ENCODE measurements around the gene POLDIP3. TPM values are rescaled to one million over a fixed set of nuclear protein-coding genes. Genes with fewer than 3 reads are reported as not detected.

The POLDIP3 gene, protein sequence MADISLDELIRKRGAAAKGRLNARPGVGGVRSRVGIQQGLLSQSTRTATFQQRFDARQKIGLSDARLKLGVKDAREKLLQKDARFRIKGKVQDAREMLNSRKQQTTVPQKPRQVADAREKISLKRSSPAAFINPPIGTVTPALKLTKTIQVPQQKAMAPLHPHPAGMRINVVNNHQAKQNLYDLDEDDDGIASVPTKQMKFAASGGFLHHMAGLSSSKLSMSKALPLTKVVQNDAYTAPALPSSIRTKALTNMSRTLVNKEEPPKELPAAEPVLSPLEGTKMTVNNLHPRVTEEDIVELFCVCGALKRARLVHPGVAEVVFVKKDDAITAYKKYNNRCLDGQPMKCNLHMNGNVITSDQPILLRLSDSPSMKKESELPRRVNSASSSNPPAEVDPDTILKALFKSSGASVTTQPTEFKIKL
- polyA plus RNA-seq = 57.4 TPM
- long read RNA-seq, donor 1, transcript POLDIP3-201 (9 exons, 3,441 nt) = major isoform, 14 of 14 reads
- long read RNA-seq, donor 1, partial matches to known transcripts = 0 of 14 reads
- long read RNA-seq, donor 1, other reads (novel, unspliced or antisense) = 0 of 14 reads
- long read RNA-seq, donor 2, transcript POLDIP3-201 (9 exons, 3,441 nt) = major isoform, 14 of 20 reads
- long read RNA-seq, donor 2, partial matches to known transcripts = 5 of 20 reads
- long read RNA-seq, donor 2, other reads (novel, unspliced or antisense) = 0 of 20 reads
- long read RNA-seq, donor 3, transcript POLDIP3-203 (8 exons, 3,323 nt) = minor isoform, 6 of 28 reads
- long read RNA-seq, donor 3, transcript POLDIP3-201 (9 exons, 3,441 nt) = major isoform, 22 of 28 reads
- long read RNA-seq, donor 3, partial matches to known transcripts = 0 of 28 reads
- long read RNA-seq, donor 3, other reads (novel, unspliced or antisense) = 0 of 28 reads
- long read RNA-seq, donor 4 = 0 reads
- long read RNA-seq, donor 5, transcript POLDIP3-201 (9 exons, 3,441 nt) = major isoform, 10 of 13 reads
- long read RNA-seq, donor 5, partial matches to known transcripts = 0 of 13 reads
- long read RNA-seq, donor 5, other reads (novel, unspliced or antisense) = 0 of 13 reads
- long read RNA-seq, donor 6, transcript POLDIP3-201 (9 exons, 3,441 nt) = major isoform, 19 of 23 reads
- long read RNA-seq, donor 6, partial matches to known transcripts = 0 of 23 reads
- long read RNA-seq, donor 6, other reads (novel, unspliced or antisense) = 0 of 23 reads
- long read RNA-seq, donor 7, transcript POLDIP3-201 (9 exons, 3,441 nt) = major isoform, 6 of 8 reads
- long read RNA-seq, donor 7, partial matches to known transcripts = 0 of 8 reads
- long read RNA-seq, donor 7, other reads (novel, unspliced or antisense) = 0 of 8 reads
- long read RNA-seq, donor 8, transcript POLDIP3-201 (9 exons, 3,441 nt) = major isoform, 17 of 19 reads
- long read RNA-seq, donor 8, partial matches to known transcripts = 0 of 19 reads
- long read RNA-seq, donor 8, other reads (novel, unspliced or antisense) = 0 of 19 reads
- long read RNA-seq, donor 9, transcript POLDIP3-201 (9 exons, 3,441 nt) = major isoform, 20 of 21 reads
- long read RNA-seq, donor 9, partial matches to known transcripts = 0 of 21 reads
- long read RNA-seq, donor 9, other reads (novel, unspliced or antisense) = 0 of 21 reads
- long read RNA-seq, donor 10, transcript POLDIP3-201 (9 exons, 3,441 nt) = major isoform, 9 of 10 reads
- long read RNA-seq, donor 10, partial matches to known transcripts = 0 of 10 reads
- long read RNA-seq, donor 10, other reads (novel, unspliced or antisense) = 0 of 10 reads
- long read RNA-seq, donor 11, transcript POLDIP3-201 (9 exons, 3,441 nt) = major isoform, 16 of 23 reads
- long read RNA-seq, donor 11, partial matches to known transcripts = 5 of 23 reads
- long read RNA-seq, donor 11, other reads (novel, unspliced or antisense) = 0 of 23 reads

GRCh38 chr22:42614312-42615091 is at the start of gene POLDIP3:
TSS of gene POLDIP3 (minus strand) at chr22:42614883. CDS start at chr22:42614857, 26 bp downstream.
- Histone ChIP-seq H3K4me3 (ENCODE audit: low read length) (peak within 1 kb of the TSS; percentile 87), H3K27ac (ENCODE audit: low read length) (peak within 1 kb of the TSS; percentile 92), H3K36me3 (ENCODE audit: control insufficient read depth, insufficient read depth, low read length) (peaks cover 23% of the 10 kb centered on the region), H3K9me3 (ENCODE audit: control insufficient read depth, low read depth, low read length) (no peaks in the 10 kb centered on the region), H3K4me1 (ENCODE audit: control insufficient read depth, insufficient read depth, low read length) (peaks cover 26% of the 10 kb centered on the region), H3K27me3 (ENCODE audit: control insufficient read depth, insufficient read depth, low read length) (no peaks in the 10 kb centered on the region)
- WGBS (ENCODE audit: insufficient coverage, low lambda C conversion rate) = no CpG with 5 or more reads among the region's 85 CpGs
- peak; percentile 99 for DNase-seq

GRCh38 chr22:42661985-42662831 is 47.5 kb upstream of the POLDIP3 start:
- Histone ChIP-seq H3K36me3 (ENCODE audit: control insufficient read depth, insufficient read depth, low read length) (no peaks in the 10 kb centered on the region), H3K9me3 (ENCODE audit: control insufficient read depth, low read depth, low read length) (no peaks in the 10 kb centered on the region), H3K4me3 (ENCODE audit: low read length) (peak overlapping the region; percentile 60), H3K27me3 (ENCODE audit: control insufficient read depth, insufficient read depth, low read length) (peaks cover 7% of the 10 kb centered on the region), H3K4me1 (ENCODE audit: control insufficient read depth, insufficient read depth, low read length) (no peaks in the 10 kb centered on the region), H3K27ac (ENCODE audit: low read length) (no peak overlapping the region)
- peak; percentile 54 to 66 for DNase-seq
- no CpG with 5 or more reads among the region's 68 CpGs for WGBS (ENCODE audit: insufficient coverage, low lambda C conversion rate)

DNA sequence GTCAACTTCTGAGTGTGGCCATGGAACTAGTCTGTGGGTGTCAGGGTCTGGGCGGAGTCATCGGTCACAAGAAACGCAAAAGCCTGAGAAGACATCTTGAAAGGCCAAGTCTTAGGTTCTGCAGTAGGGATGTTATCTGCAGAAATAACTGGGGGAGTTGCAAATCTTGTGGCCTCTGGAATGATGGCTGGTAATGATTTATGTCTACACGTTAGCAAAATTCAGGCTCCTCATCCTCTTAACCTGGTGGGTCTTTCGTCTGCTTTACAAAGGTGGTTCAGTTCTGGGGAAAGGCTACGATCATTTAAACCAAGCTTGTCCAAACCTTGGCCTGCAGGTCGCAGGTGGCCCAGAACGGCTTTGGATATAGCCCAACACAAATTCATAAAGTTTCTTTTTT is 41.9 kb upstream of the POLDIP3 start:
- Histone ChIP-seq H3K27me3 (ENCODE audit: control insufficient read depth, insufficient read depth, low read length) (no peaks in the 10 kb centered on the region), H3K4me1 (ENCODE audit: control insufficient read depth, insufficient read depth, low read length) (peaks cover 10% of the 10 kb centered on the region), H3K36me3 (ENCODE audit: control insufficient read depth, insufficient read depth, low read length) (no peaks in the 10 kb centered on the region), H3K9me3 (ENCODE audit: control insufficient read depth, low read depth, low read length) (no peaks in the 10 kb centered on the region), H3K4me3 (ENCODE audit: low read length) (no peak overlapping the region), H3K27ac (ENCODE audit: low read length) (no peak overlapping the region)
- WGBS (ENCODE audit: insufficient coverage, low lambda C conversion rate) = 100% methylated on average over 3 of the region's 8 CpGs
- DNase-seq = no peak

GRCh38 chr22:42655693-42656092 is 41.0 kb upstream of the POLDIP3 start:
- Histone ChIP-seq H3K36me3 (ENCODE audit: control insufficient read depth, insufficient read depth, low read length) (no peaks in the 10 kb centered on the region), H3K9me3 (ENCODE audit: control insufficient read depth, low read depth, low read length) (no peaks in the 10 kb centered on the region), H3K4me1 (ENCODE audit: control insufficient read depth, insufficient read depth, low read length) (peaks cover 10% of the 10 kb centered on the region), H3K4me3 (ENCODE audit: low read length) (no peak overlapping the region), H3K27me3 (ENCODE audit: control insufficient read depth, insufficient read depth, low read length) (no peaks in the 10 kb centered on the region), H3K27ac (ENCODE audit: low read length) (no peak overlapping the region)
- 100% methylated on average over 1 of the region's 9 CpGs for WGBS (ENCODE audit: insufficient coverage, low lambda C conversion rate)
- no peak for DNase-seq

DNA sequence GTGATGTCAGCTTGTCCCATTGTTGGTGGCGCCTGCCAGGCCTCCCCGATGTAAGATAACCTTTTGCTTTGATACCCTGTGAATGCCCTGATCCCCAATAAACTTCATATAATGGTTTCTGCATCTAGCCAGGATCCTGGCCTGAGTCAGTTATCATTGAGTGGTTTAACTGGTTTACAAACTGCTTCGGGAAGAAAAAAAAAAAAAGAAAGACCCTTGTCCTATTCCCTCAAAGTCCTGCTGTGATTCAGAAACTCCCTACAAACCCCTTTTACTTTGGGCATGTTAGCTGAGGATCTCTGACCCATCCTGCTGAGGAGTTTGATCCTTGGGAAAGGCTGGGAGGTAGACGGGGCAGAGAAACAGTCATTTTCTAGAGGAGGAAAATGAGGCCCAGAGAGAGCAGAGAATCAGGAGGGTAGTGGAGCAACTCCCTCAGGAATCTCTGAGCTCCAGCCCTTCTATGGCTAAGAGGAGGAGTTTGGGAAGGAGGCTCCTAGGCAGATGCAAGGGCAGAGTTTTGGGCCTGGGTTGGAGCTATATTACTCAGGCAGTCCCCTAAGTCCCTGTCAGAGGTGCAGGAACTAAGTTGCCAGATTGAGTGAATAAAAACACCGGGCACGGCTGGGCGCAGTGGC is 39.9 kb upstream of the POLDIP3 start:
- WGBS (ENCODE audit: insufficient coverage, low lambda C conversion rate) = no CpG with 5 or more reads among the region's 7 CpGs
- Histone ChIP-seq H3K4me3 (ENCODE audit: low read length) (no peak overlapping the region), H3K27me3 (ENCODE audit: control insufficient read depth, insufficient read depth, low read length) (no peaks in the 10 kb centered on the region), H3K4me1 (ENCODE audit: control insufficient read depth, insufficient read depth, low read length) (peaks cover 12% of the 10 kb centered on the region), H3K9me3 (ENCODE audit: control insufficient read depth, low read depth, low read length) (peaks cover 2% of the 10 kb centered on the region), H3K36me3 (ENCODE audit: control insufficient read depth, insufficient read depth, low read length) (no peaks in the 10 kb centered on the region), H3K27ac (ENCODE audit: low read length) (no peak overlapping the region)
- DNase-seq = peak in 1 of 2 donors; percentile 53

DNA sequence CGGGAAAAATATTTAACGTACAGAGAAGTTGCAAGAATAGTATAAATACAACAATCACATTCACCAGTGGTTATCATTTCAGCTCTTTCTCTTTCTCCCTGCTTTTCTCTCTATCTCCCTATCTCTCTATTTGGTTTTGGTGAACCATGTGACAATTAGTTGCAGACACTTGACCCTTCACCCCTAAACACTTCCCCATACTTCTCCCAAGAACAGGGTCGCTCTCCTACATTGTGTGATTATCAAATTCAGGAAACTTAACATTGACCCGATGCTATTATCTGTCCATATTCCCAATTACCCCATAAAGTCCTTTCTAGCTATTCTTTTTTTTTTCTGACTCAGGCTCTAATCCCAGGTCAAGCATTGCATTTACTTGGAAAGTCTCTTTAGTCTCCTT is 39.3 kb upstream of the POLDIP3 start:
- Histone ChIP-seq H3K36me3 (ENCODE audit: control insufficient read depth, insufficient read depth, low read length) (no peaks in the 10 kb centered on the region), H3K9me3 (ENCODE audit: control insufficient read depth, low read depth, low read length) (peaks cover 3% of the 10 kb centered on the region), H3K27ac (ENCODE audit: low read length) (no peak overlapping the region), H3K4me3 (ENCODE audit: low read length) (no peak overlapping the region), H3K27me3 (ENCODE audit: control insufficient read depth, insufficient read depth, low read length) (no peaks in the 10 kb centered on the region), H3K4me1 (ENCODE audit: control insufficient read depth, insufficient read depth, low read length) (peaks cover 12% of the 10 kb centered on the region)
- 32% methylated on average over 4 of the region's 4 CpGs for WGBS (ENCODE audit: insufficient coverage, low lambda C conversion rate)
- DNase-seq = no peak

DNA sequence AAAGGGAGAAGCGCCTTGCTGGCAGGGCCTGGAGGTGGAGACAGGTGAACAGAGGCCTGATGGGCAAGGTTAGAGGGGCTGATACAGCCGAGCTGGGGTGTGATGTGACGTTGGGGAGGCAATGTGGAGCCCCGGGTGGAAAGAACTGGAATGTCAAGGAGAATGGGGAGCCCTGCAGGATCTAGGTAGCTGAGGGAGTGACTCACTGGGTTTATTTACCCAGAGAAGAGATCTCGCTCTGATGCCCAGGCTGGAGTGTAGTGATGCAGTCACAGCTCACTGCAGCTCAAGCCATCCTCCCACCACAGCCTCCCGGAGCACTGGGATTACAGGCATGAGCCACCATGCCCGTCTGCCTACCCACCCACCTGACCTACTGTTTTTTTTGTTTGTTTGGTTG is 36.5 kb upstream of the POLDIP3 start:
- WGBS (ENCODE audit: insufficient coverage, low lambda C conversion rate) = no CpG with 5 or more reads among the region's 7 CpGs
- no peaks in the 10 kb centered on the region for H3K36me3 ChIP-seq (ENCODE audit: control insufficient read depth, insufficient read depth, low read length)
- H3K4me3 ChIP-seq (ENCODE audit: low read length) = no peak overlapping the region
- H3K4me1 ChIP-seq (ENCODE audit: control insufficient read depth, insufficient read depth, low read length) = peaks cover 35% of the 10 kb centered on the region
- H3K27ac ChIP-seq (ENCODE audit: low read length) = no peak overlapping the region
- H3K27me3 ChIP-seq (ENCODE audit: control insufficient read depth, insufficient read depth, low read length) = no peaks in the 10 kb centered on the region
- H3K9me3 ChIP-seq (ENCODE audit: control insufficient read depth, low read depth, low read length) = peaks cover 3% of the 10 kb centered on the region
- DNase-seq = no peak
